RWPE2 (cell line): Measurements from ENCODE around the gene IGSF21.

Experiments
- ATAC-seq: fragments of 200-7000 bp; cut with Tn5 transposase; 3 replicates; pipeline ENCODE4 v1.9.1; 2021; ENCODE audit warnings: low read depth
- DNase-seq: peaks from one replicate; pipeline ENCODE4 v3.0.0-alpha.2; 2020; ENCODE audit warnings: low spot score
- H3K27ac ChIP-seq: fragments of 450-650 bp; 2 replicates; pipeline ENCODE4 v1.5.1; 2017; ENCODE audit warnings: mild to moderate bottlenecking; ENCODE audit not compliant: poor library complexity, severe bottlenecking
- H3K27me3 ChIP-seq: fragments of 250-450 bp; sonication (Bioruptor Pico); 2 replicates; pipeline ENCODE4 v1.5.1; 2021; ENCODE audit warnings: mild to moderate bottlenecking, moderate library complexity; ENCODE audit not compliant: insufficient read depth, poor library complexity, severe bottlenecking
- H3K36me3 ChIP-seq: fragments of 250-450 bp; sonication (Bioruptor Pico); 2 replicates; pipeline ENCODE4 v1.5.1; 2020; ENCODE audit warnings: low read depth, mild to moderate bottlenecking, moderate library complexity
- H3K4me1 ChIP-seq: fragments of 250-450 bp; sonication (Bioruptor Pico); 2 replicates; pipeline ENCODE4 v1.5.1; 2021; ENCODE audit warnings: mild to moderate bottlenecking, moderate library complexity; ENCODE audit not compliant: insufficient read depth, poor library complexity, severe bottlenecking
- H3K4me3 ChIP-seq: fragments of 250-450 bp; sonication (Bioruptor Pico); 2 replicates; pipeline ENCODE4 v1.5.1; 2021; ENCODE audit warnings: mild to moderate bottlenecking, moderate library complexity; ENCODE audit not compliant: severe bottlenecking
- H3K9me3 ChIP-seq: fragments of 250-450 bp; sonication (Bioruptor Pico); 2 replicates; pipeline ENCODE4 v1.5.1; 2021; ENCODE audit warnings: mild to moderate bottlenecking, moderate library complexity; ENCODE audit not compliant: severe bottlenecking
- CTCF ChIP-seq: fragments of 450-650 bp; IDR thresholded peaks from one replicate; pipeline ENCODE4 v1.5.1; 2017; ENCODE audit warnings: mild to moderate bottlenecking, moderate library complexity; ENCODE audit not compliant: poor library complexity, severe bottlenecking

IGSF21 gene

GRCh38 chr1:18147672-18148071 is 40.1 kb downstream of the IGSF21 start:
- Histone ChIP-seq H3K9me3 (no peaks in the 10 kb centered on the region), H3K4me1 (no peaks in the 10 kb centered on the region), H3K27me3 (peaks cover 13% of the 10 kb centered on the region), H3K4me3 (no peak overlapping the region), H3K27ac (no peak overlapping the region), H3K36me3 (no peaks in the 10 kb centered on the region)
- DNase-seq (no peak), ATAC-seq (no peak)
- TF ChIP-seq CTCF = no peak

GRCh38 chr1:18148461-18148860 is 40.9 kb downstream of the IGSF21 start:
- ATAC-seq (no peak), DNase-seq (no peak)
- TF ChIP-seq CTCF = no peak
- Histone ChIP-seq H3K36me3 (no peaks in the 10 kb centered on the region), H3K9me3 (no peaks in the 10 kb centered on the region), H3K4me3 (no peak overlapping the region), H3K27ac (no peak overlapping the region), H3K27me3 (peaks cover 13% of the 10 kb centered on the region), H3K4me1 (no peaks in the 10 kb centered on the region)

GRCh38 chr1:18149027-18149641 is 41.5 kb downstream of the IGSF21 start:
- Histone ChIP-seq H3K9me3 (no peaks in the 10 kb centered on the region), H3K27me3 (peaks cover 11% of the 10 kb centered on the region), H3K27ac (no peak overlapping the region), H3K36me3 (no peaks in the 10 kb centered on the region), H3K4me1 (no peaks in the 10 kb centered on the region), H3K4me3 (no peak overlapping the region)
- ATAC-seq (peak; percentile 53), DNase-seq (no peak)
- no peak for TF ChIP-seq CTCF

GRCh38 chr1:18151436-18152122 is 44.0 kb downstream of the IGSF21 start:
- Histone ChIP-seq H3K4me3 (no peak overlapping the region), H3K36me3 (no peaks in the 10 kb centered on the region), H3K27me3 (peaks cover 9% of the 10 kb centered on the region), H3K9me3 (no peaks in the 10 kb centered on the region), H3K27ac (no peak overlapping the region), H3K4me1 (no peaks in the 10 kb centered on the region)
- ATAC-seq = no peak
- no peak for TF ChIP-seq CTCF
- no peak for DNase-seq

- DNase-seq = no peak
- Histone ChIP-seq H3K27me3 (peaks cover 12% of the 10 kb centered on the region), H3K4me3 (no peak overlapping the region), H3K27ac (no peak overlapping the region), H3K4me1 (no peaks in the 10 kb centered on the region), H3K9me3 (no peaks in the 10 kb centered on the region), H3K36me3 (no peaks in the 10 kb centered on the region)
- TF ChIP-seq CTCF = no peak
- ATAC-seq = no peak
Measured at GRCh38 chr1:18154430-18155194, 47.0 kb downstream of the IGSF21 start.
